NB4 (cell line): ENCODE results near the gene ERAP2.
"Not testable (repeated sequence)": the region's sequence is repeated elsewhere in the genome, so short reads cannot be mapped to it uniquely, and the experiment has no call there.

Experiments
- DNase-seq: peaks from one replicate; pipeline ENCODE4 v3.0.0; 2010; ENCODE audit warnings: low read depth
- H3K4me3 ChIP-seq: one replicate; pipeline ENCODE4 v1.5.1; 2011; ENCODE audit warnings: mild to moderate bottlenecking, low read depth, low read length, moderate library complexity
- MYC ChIP-seq: IDR thresholded peaks from 2 replicates; pipeline ENCODE4 v1.6.1; 2011; ENCODE audit warnings: low read depth, low read length
- POLR2A ChIP-seq: IDR thresholded peaks from 2 replicates; pipeline ENCODE4 v1.6.1; 2011; ENCODE audit warnings: mild to moderate bottlenecking; ENCODE audit not compliant: insufficient read length; ENCODE audit errors: extremely low read depth
- TF ChIP-seq, protein P1 (sequence below): IDR thresholded peaks from 2 replicates; pipeline ENCODE4 v1.6.1; 2011; ENCODE audit warnings: low read depth, low read length
- TF ChIP-seq, protein P2 (sequence below): IDR thresholded peaks from one replicate; pipeline ENCODE4 v1.5.1; 2012; ENCODE audit warnings: low read depth, low read length

Gene ERAP2

DNA sequence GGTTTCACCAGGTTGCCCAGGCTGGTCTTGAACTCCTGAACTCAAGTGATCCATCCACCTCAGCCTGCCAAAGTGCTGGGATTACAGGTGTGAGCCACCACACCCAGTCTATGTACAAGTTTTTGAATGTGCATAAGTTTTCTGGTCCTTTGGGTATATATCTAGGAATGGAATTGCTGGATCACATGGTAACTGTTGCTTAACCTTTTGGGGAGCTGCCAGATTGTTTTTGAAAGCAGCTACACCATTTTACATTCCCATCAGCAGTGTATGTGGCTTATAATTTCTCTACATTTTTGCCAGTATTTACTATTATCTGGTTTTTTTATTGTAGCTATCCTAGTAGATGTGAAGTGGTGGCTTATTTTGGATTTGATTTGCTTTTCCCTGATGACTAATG is 50.7 kb downstream of the ERAP2 start:
- H3K4me3 ChIP-seq = no peak overlapping the region
- no peak for DNase-seq
- TF ChIP-seq POLR2A = no peak
- TF ChIP-seq MYC = no peak
- TF ChIP-seq, protein P1, sequence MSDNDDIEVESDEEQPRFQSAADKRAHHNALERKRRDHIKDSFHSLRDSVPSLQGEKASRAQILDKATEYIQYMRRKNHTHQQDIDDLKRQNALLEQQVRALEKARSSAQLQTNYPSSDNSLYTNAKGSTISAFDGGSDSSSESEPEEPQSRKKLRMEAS = no peak
- TF ChIP-seq, protein P2, sequence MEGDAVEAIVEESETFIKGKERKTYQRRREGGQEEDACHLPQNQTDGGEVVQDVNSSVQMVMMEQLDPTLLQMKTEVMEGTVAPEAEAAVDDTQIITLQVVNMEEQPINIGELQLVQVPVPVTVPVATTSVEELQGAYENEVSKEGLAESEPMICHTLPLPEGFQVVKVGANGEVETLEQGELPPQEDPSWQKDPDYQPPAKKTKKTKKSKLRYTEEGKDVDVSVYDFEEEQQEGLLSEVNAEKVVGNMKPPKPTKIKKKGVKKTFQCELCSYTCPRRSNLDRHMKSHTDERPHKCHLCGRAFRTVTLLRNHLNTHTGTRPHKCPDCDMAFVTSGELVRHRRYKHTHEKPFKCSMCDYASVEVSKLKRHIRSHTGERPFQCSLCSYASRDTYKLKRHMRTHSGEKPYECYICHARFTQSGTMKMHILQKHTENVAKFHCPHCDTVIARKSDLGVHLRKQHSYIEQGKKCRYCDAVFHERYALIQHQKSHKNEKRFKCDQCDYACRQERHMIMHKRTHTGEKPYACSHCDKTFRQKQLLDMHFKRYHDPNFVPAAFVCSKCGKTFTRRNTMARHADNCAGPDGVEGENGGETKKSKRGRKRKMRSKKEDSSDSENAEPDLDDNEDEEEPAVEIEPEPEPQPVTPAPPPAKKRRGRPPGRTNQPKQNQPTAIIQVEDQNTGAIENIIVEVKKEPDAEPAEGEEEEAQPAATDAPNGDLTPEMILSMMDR = no peak

DNA sequence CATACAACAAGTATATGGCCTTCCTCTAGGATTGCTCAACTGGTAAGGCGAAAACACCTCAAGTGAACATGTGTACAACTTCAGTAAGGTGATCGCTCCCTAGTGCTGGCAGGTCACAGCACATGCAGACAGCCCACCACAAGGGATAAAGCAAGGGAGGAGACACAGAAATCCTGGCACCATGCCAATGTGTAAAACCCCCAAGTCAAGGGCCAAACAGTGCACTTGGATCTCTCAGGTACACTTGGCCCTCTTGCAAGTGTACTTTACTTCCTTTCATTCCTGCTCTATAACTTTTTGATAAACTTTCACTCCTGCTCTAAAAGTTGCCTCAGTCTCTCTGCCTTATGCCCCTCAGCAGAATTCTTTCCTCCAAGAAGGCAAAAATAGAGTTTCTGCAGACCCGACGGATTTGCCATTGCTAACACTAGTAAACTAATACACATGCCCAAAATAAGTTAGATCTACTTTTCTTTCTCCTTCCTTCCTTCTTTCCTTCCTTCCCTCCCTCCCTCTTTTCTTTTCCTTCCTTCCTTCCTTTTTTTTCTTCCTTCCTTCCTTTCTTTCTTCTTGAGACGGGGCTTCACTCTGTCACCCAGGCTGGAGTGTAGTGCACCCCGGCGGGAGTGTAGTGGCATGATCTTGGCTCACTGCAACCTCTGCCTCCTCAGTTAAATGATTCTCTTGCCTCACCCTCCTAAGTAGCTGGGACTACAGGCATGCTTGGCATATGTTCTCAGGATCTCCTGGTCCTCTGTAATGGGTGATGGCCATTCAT is 52.8 kb downstream of the ERAP2 start:
- TF ChIP-seq POLR2A (no peak), MYC (no peak)
- TF ChIP-seq, protein P1 = no peak
- TF ChIP-seq, protein P2 = no peak
- no peak overlapping the region for H3K4me3 ChIP-seq
- DNase-seq = no peak

DNA sequence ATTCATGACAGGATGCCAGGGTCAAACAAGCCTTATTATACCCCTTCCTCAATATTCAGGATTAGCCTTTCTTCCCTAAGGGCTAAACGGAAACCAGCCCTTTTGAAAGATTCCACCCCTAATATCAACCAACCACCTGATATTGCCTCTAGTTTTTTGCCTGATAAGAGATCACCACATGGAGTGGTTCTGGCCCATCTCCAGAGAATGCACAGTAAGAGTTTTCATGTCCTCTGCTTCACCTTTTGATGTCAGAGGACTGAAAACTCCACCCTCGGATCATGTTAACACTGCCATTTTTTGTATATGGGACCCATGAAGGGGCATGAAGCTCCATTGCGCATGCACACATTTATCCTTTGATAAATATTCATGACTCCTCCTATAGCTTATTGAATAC is 53.8 kb downstream of the ERAP2 start:
- TF ChIP-seq, protein P2 = no peak
- TF ChIP-seq, protein P1 = no peak
- TF ChIP-seq MYC = no peak
- no peak for TF ChIP-seq POLR2A
- no peak overlapping the region for H3K4me3 ChIP-seq
- no peak for DNase-seq

DNA sequence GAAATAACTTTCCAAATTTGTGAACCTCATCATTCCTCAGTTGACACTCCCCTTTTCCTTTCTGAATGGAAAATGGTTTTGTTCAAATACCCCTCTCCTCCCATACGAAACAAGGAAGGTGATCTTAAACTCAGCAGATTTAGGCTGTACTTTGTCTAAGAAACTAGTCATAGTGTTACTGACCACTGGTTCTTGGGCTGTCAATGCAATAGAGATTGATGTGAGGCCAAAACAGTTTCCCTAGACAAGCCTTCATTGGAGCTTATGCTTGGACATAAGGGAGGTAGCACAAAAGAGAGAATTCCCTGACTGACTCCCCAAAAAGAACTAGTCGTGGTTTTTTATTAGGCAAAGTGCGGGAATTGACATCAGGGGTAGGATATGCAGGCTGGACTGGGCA is 54.3 kb downstream of the ERAP2 start:
- H3K4me3 ChIP-seq = no peak overlapping the region
- no peak for TF ChIP-seq POLR2A
- TF ChIP-seq, protein P1 = no peak
- TF ChIP-seq MYC = no peak
- TF ChIP-seq, protein P2 = no peak
- no peak for DNase-seq

DNA sequence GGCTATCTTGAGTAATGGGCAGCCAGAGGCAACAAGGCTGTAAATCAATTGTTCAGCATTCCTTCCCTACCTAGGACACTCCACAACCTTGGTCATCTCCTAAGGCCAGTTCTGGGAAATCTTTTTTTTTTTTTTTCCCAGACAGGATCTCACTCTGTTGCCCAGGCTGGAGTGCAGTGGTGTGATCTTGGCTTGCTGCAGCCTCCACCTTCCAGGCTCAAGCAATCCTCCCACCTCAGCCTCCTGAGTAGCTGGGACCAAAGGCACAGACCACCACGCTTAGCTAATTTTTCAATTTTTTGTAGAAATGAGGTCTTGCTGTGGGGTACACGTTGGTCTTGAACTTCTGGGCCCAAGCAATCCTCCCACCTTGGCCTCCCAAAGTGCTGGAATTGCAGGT is 54.7 kb downstream of the ERAP2 start:
- not testable (repeated sequence) for DNase-seq

DNA sequence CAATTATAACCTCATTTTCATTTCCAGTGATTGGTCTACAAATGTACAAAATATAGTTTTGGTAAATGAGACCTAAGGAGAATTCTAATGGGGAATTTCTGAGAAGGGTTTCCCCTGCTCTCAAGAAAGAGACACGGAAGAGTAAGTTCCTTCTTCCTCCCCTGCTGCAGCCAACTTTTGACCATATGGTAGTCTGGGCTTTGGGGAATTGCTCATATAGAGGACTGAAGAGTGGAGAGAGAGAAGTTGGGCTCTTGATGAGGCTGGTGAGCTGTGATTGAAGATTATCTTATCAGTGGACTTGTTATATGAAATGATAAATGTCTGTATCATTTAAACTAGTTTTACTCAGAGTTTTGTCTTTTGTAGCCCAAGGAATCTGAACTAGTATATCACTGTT is 55.3 kb downstream of the ERAP2 start:
- TF ChIP-seq POLR2A (no peak), MYC (no peak)
- TF ChIP-seq, protein P2 = no peak
- TF ChIP-seq, protein P1 = no peak
- peak; percentile 76 for DNase-seq
- no peak overlapping the region for H3K4me3 ChIP-seq

More for the DNA sequence above, 54.7 kb downstream of the ERAP2 start:
- H3K4me3 ChIP-seq = not testable (repeated sequence)

DNA sequence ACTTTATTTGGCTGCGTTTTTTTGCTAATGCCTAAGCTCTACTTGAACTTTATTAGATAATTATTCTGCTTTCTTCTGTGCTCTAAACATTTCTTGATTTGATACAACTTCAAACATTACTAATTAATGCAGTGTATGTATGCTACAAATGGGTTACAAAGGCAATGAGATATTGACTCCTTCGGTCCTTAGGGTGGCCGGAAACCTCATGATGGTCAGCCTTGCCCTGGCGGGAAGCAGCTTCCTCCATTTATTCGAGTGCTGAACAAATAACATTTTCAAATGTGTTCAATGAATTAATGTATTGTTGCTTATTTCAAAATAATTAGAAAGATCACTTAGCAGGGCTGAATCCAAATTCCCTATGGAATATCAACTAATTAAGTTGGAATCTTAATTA is 55.7 kb downstream of the ERAP2 start:
- DNase-seq = no peak
- no peak for TF ChIP-seq MYC
- no peak for TF ChIP-seq POLR2A
- TF ChIP-seq, protein P1 = no peak
- TF ChIP-seq, protein P2 = no peak
- H3K4me3 ChIP-seq = no peak overlapping the region
